OCI-LY1 (cell line): ENCODE data around the gene ROBO4.

Source experiments
- H2AFZ ChIP-seq: fragments of 200-600 bp; sonication (generic), shearing (Covaris generic); 2 replicates; pipeline ENCODE4 v1.6.0; 2014; ENCODE audit warnings: antibody characterized with exemption, mild to moderate bottlenecking, low read length
- H3F3A ChIP-seq: fragments of 200-600 bp; sonication (generic), shearing (Covaris generic); 2 replicates; pipeline ENCODE4 v1.6.0; 2014; ENCODE audit warnings: mild to moderate bottlenecking, antibody characterized with exemption, low read length, moderate library complexity; ENCODE audit not compliant: insufficient read depth
- H3K27ac ChIP-seq: fragments of 200-600 bp; sonication (generic); 2 replicates; pipeline ENCODE4 v1.5.1; 2014; ENCODE audit warnings: low read length, mixed run types, mild to moderate bottlenecking, low read depth; ENCODE audit not compliant: poor library complexity, severe bottlenecking
- H3K27me3 ChIP-seq: fragments of 200-600 bp; sonication (generic); 2 replicates; pipeline ENCODE4 v1.6.0; 2014; ENCODE audit warnings: antibody characterized with exemption, mild to moderate bottlenecking, low read length, moderate library complexity; ENCODE audit not compliant: insufficient read depth
- H3K36me3 ChIP-seq: fragments of 200-600 bp; sonication (generic); 2 replicates; pipeline ENCODE4 v1.6.1; 2014; ENCODE audit warnings: mild to moderate bottlenecking, antibody characterized with exemption, low read length, moderate library complexity, mixed read lengths; ENCODE audit not compliant: insufficient read depth
- H3K4me1 ChIP-seq: fragments of 200-600 bp; sonication (generic); 2 replicates; pipeline ENCODE4 v1.5.1; 2014; ENCODE audit warnings: mild to moderate bottlenecking, low read length, moderate library complexity; ENCODE audit not compliant: insufficient read depth, severe bottlenecking
- H3K4me2 ChIP-seq: fragments of 200-600 bp; sonication (generic), shearing (Covaris generic); 2 replicates; pipeline ENCODE4 v1.6.1; 2014; ENCODE audit warnings: low read length
- H3K4me3 ChIP-seq: fragments of 200-600 bp; sonication (generic); 2 replicates; pipeline ENCODE4 v1.5.1; 2014; ENCODE audit warnings: low read length, low read depth, mild to moderate bottlenecking, mixed read lengths; ENCODE audit not compliant: poor library complexity, severe bottlenecking
- H3K79me2 ChIP-seq: fragments of 200-600 bp; shearing (Covaris generic); 2 replicates; pipeline ENCODE4 v1.6.1; 2016; ENCODE audit warnings: mixed run types, low read length, mixed read lengths; ENCODE audit not compliant: insufficient read depth
- H3K9ac ChIP-seq: fragments of 200-600 bp; sonication (generic), shearing (Covaris generic); 2 replicates; pipeline ENCODE4 v1.6.1; 2014; ENCODE audit warnings: mild to moderate bottlenecking, low read length, mixed read lengths
- H3K9me2 ChIP-seq: fragments of 200-600 bp; sonication (generic), shearing (Covaris generic); 2 replicates; pipeline ENCODE4 v1.6.1; 2014; ENCODE audit warnings: low read depth, mild to moderate bottlenecking, low read length, mixed read lengths
- H3K9me3 ChIP-seq: fragments of 200-600 bp; shearing (Covaris generic); 2 replicates; pipeline ENCODE4 v1.6.1; 2014; ENCODE audit warnings: low read length, mixed read lengths
- H4K20me1 ChIP-seq: fragments of 200-600 bp; sonication (generic), shearing (Covaris generic); 2 replicates; pipeline ENCODE4 v1.6.0; 2016; ENCODE audit warnings: mild to moderate bottlenecking, low read length; ENCODE audit not compliant: insufficient read depth
- EZH2 ChIP-seq: fragments of 200-600 bp; sonication (generic), shearing (Covaris generic); IDR thresholded peaks from 2 replicates; pipeline ENCODE4 v1.8.0; 2017; ENCODE audit warnings: borderline replicate concordance, mixed run types, mild to moderate bottlenecking, antibody characterized with exemption, low read length, moderate library complexity, mixed read lengths
- TF ChIP-seq, protein P1 (sequence below): fragments of 200-600 bp; sonication (generic), shearing (Covaris generic); IDR thresholded peaks from 2 replicates; pipeline ENCODE4 v1.5.1; 2017; ENCODE audit warnings: mild to moderate bottlenecking, antibody characterized with exemption, low read length, moderate library complexity, mixed read lengths

ROBO4 gene

DNA sequence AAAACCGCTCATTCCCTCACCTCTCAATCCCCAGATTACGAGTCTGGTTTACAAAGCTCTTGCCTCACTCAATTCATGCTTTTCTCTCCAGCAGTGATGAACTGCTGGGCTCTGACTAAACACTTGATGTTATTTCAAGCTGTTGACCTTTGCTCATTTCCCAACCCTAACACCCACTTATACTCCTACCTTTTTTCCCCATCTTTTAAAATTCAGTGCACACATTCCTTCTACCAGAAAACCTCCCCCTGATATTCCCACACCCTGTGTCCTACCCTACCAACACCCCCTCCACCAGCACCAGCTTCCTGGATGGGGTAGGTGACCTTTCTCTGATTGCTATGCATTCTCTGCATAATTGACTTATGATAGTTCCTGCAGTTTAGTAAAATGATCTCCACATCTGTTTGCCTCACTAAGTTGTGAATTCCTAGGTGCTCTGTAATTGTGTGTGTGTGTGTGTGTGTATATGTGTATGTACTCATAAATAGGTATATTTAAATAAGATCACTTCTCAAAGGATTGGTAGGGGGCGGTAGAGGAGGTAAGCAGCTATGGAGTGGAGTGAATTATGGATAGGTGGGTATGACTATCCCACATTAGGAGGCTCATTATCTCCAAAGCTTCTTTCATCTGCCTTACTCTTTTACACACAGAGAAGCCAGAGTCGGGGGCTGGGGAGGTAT is 37.3 kb upstream of the ROBO4 start:
- H3K4me3 ChIP-seq: no peak overlapping the region
- H3K4me1 ChIP-seq: no peaks in the 10 kb centered on the region
- no peaks in the 10 kb centered on the region for H3K9me2 ChIP-seq
- no peaks in the 10 kb centered on the region for H4K20me1 ChIP-seq
- H3K79me2 ChIP-seq: no peaks in the 10 kb centered on the region
- no peaks in the 10 kb centered on the region for H3K27me3 ChIP-seq
- no peak overlapping the region for H3K27ac ChIP-seq
- no peak overlapping the region for H3K4me2 ChIP-seq
- H2AFZ ChIP-seq: no peak overlapping the region
- H3K36me3 ChIP-seq: no peaks in the 10 kb centered on the region
- TF ChIP-seq EZH2: no peak
- TF ChIP-seq, protein P1, sequence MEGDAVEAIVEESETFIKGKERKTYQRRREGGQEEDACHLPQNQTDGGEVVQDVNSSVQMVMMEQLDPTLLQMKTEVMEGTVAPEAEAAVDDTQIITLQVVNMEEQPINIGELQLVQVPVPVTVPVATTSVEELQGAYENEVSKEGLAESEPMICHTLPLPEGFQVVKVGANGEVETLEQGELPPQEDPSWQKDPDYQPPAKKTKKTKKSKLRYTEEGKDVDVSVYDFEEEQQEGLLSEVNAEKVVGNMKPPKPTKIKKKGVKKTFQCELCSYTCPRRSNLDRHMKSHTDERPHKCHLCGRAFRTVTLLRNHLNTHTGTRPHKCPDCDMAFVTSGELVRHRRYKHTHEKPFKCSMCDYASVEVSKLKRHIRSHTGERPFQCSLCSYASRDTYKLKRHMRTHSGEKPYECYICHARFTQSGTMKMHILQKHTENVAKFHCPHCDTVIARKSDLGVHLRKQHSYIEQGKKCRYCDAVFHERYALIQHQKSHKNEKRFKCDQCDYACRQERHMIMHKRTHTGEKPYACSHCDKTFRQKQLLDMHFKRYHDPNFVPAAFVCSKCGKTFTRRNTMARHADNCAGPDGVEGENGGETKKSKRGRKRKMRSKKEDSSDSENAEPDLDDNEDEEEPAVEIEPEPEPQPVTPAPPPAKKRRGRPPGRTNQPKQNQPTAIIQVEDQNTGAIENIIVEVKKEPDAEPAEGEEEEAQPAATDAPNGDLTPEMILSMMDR: no peak
- no peak overlapping the region for H3K9ac ChIP-seq
- no peaks in the 10 kb centered on the region for H3K9me3 ChIP-seq
- no peaks in the 10 kb centered on the region for H3F3A ChIP-seq

DNA sequence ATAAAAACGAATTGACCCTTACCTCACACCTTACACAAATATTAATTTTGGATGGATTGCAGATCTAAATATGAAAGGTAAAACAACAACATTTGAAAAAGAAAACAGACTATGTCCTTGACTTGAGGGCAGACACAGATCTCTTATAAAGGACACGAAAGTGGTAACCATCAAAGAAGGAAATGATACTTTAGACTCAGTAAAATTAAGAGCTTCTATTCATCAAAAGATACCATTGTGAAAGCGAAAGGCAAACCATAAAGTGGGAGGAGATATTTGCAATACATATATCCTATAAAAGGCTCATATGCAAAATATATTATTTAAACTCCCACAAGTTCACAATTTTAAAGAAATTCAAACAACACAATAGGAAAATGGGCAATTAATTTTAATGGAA is 33.1 kb upstream of the ROBO4 start:
- Histone ChIP-seq H3K27me3 (no peaks in the 10 kb centered on the region), H4K20me1 (no peaks in the 10 kb centered on the region), H3K79me2 (no peaks in the 10 kb centered on the region), H3K4me3 (no peak overlapping the region), H3K9me3 (no peaks in the 10 kb centered on the region), H3K27ac (no peak overlapping the region), H3K4me2 (no peak overlapping the region), H3K9me2 (no peaks in the 10 kb centered on the region), H3K4me1 (no peaks in the 10 kb centered on the region), H3K9ac (no peak overlapping the region), H3K36me3 (no peaks in the 10 kb centered on the region), H2AFZ (no peak overlapping the region), H3F3A (no peaks in the 10 kb centered on the region)
- TF ChIP-seq EZH2: no peak
- TF ChIP-seq, protein P1: no peak

DNA sequence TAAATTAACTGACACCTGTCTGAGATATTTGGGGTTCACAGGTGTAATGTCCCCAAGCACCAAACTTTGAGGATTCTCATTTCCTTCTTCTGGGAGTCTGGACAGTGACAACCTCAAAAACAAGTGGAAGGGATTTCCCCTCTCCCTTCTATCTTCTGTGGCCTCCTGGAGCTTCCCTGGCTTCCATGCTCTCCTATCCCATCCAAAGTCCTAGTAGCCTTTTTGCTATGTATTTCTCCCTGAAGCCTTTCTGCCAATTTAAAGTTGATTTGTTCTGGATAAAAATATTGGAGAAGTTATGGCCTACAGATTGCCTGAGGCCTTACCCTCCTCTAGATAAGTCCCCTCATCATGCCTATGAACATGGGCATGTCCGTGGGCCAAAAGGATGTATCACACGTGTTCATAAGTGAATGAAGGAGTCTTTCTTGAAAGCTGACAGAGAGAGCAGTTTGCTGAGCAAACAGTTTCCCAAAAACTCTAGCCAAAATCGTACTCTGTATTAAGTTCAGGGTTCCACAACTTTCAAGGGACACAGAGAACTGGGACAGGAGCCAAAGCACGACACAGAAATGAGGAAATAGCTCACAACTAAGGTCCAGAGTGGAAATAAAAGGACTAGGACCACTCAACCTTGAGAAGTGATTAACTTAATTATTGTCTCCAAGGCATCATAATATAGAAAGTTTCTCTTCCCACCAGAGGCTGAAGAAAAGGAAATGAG is 31.4 kb upstream of the ROBO4 start:
- Histone ChIP-seq H2AFZ (no peak overlapping the region), H3K27ac (no peak overlapping the region), H3K27me3 (no peaks in the 10 kb centered on the region), H3F3A (no peaks in the 10 kb centered on the region), H3K4me3 (no peak overlapping the region), H3K36me3 (no peaks in the 10 kb centered on the region), H3K4me2 (no peak overlapping the region), H3K9ac (no peak overlapping the region), H3K9me2 (no peaks in the 10 kb centered on the region), H3K79me2 (no peaks in the 10 kb centered on the region), H3K4me1 (no peaks in the 10 kb centered on the region), H3K9me3 (no peaks in the 10 kb centered on the region), H4K20me1 (no peaks in the 10 kb centered on the region)
- TF ChIP-seq, protein P1: no peak
- no peak for TF ChIP-seq EZH2
